Cardiac fibroblast (primary cell): Measurements from ENCODE around the gene EXD2.
"Not testable (repeated sequence)": the region's sequence is repeated elsewhere in the genome, so short reads cannot be mapped to it uniquely, and the experiment has no call there.

Experiments used
- DNase-seq, 2 donors: peaks; one replicate each; pipeline versions ENCODE4 v3.0.0 to v3.0.0-alpha.2; 2010; ENCODE audit warnings: low read depth in 2 of 2
- H3K4me3 ChIP-seq, 2 donors: replicated peaks in 1 of 2; 1 replicate in 1 of 2; 2 replicates in 1 of 2; pipeline ENCODE4 v1.5.1; 2011; ENCODE audit warnings: low read depth in 2 of 2, low read length in 2 of 2, mild to moderate bottlenecking in 2 of 2, moderate library complexity in 1 of 2
- CTCF ChIP-seq: IDR thresholded peaks from one replicate; pipeline ENCODE4 v1.5.1; 2011; ENCODE audit warnings: low read depth, mild to moderate bottlenecking, low read length, inconsistent platforms

EXD2 gene

DNA sequence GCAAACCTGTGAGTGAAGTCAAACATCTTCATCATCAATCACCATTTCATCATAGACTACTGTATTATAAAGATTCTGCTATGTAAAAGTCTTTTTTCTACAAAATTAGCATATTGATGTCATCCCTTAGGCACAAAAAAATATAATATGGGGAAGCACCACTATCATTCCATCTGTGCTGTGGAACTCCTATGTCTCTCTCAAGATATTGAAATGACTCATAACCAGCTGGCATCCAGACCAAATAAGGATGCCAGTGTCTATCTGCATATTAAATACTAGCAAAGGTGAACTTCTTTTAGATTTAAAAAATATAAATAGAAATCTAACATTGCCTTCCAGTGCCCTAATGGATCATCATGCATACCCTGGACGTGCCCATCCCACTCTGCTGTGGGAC is 20.5 kb upstream of the EXD2 start:
- DNase-seq: peak in 1 of 2 donors; percentile 28
- TF ChIP-seq CTCF: no peak
- no peak overlapping the region for H3K4me3 ChIP-seq

GRCh38 chr14:69171569-69171968 is 19.7 kb upstream of the EXD2 start:
- no peak overlapping the region for H3K4me3 ChIP-seq
- no peak for TF ChIP-seq CTCF
- DNase-seq: no peak

DNA sequence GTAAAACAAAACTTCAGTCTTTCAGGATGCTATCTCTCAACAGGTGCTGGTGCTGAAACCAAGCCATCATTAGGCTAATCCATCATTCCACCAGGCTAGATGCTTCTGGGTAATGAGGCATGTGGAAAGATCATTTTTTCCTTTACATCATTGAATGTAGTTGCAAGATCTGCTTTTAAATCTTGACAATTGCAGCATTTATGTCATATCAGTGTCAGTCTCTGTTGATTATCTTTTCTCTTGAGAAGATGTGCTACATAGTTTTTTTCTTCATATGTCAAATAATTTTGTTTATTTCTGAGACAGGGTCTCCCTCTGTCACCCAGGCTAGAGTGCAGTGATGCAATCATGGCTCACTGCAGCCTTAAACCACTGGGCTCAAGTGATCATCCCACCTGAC is 16.2 kb upstream of the EXD2 start:
- no peak for DNase-seq

GRCh38 chr14:69181491-69181890 is 9.8 kb upstream of the EXD2 start:
- DNase-seq: peak in 1 of 2 donors; percentile 8

More for the DNA sequence above, 16.2 kb upstream of the EXD2 start:
- TF ChIP-seq CTCF: no peak
- no peak overlapping the region for H3K4me3 ChIP-seq

DNA sequence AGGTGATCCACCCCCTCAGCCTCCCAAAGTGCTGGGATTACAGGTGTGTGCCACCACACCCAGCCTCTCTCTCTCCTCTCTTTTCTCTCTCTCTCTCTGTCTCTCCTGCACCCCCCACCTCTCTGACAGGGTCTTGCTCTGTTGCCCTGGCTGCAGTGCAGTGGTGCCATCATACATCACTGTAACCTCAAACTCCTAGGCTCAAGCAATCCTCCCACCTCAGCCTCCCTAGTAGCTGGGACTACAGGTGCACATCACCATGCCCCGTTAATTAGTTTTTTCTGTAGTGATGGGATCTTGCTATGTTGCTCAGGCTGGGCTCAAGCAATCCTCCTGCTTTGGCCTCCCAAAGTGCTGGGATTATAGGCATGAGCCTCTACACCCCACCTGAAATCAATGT is 8.7 kb upstream of the EXD2 start:
- not testable (repeated sequence) for H3K4me3 ChIP-seq, DNase-seq

More at GRCh38 chr14:69181491-69181890, 9.8 kb upstream of the EXD2 start:
- no peak overlapping the region for H3K4me3 ChIP-seq
- no peak for TF ChIP-seq CTCF

DNA sequence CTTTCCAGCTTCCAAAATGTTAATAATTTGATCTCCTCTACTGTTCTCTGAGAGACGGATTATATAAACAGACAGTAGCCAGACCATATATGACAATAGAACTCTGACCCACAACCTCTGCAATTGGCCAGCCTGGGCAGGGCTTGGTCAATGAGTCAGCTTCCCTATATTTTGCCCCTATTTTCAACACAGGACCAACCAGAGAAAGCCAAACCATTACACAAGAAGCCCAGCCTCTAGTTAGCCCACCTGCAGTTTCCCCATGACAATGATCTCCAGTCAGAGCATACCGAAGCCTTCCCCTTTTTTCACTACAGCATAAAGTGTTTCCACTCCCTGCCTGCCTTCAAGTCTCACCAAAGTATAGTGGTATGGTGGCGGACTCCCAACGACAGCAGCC is 7.6 kb upstream of the EXD2 start:
- TF ChIP-seq CTCF: no peak
- no peak overlapping the region for H3K4me3 ChIP-seq
- DNase-seq: peak in 1 of 2 donors; percentile 15

DNA sequence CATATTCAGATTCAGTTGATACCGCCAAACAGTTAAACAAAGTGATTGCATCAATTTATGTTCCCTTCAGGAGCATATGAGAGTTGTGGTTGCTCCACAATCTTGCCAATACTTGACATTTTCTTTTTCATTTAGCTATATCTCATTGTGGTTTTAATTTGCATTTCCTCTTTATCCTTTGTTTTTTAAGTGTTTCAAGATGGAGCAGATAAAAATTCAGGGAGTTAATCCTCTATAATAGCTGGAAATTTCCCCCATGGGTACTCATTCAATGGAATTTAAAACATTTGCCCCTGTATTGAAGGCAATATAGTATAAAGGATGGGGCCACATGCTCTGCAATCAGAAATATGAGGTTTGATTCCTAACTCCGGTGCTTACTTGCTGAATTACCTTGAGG is 1.1 kb upstream of the EXD2 start:
- DNase-seq: no peak
- TF ChIP-seq CTCF: no peak
- no peak overlapping the region for H3K4me3 ChIP-seq
